Epithelial cell of umbilical artery (primary cell): ENCODE measurements around the gene OSTN. TPM values are rescaled to one million over a fixed set of nuclear protein-coding genes. Genes with fewer than 3 reads are reported as not detected.

ENCODE experiments used
- total RNA-seq: library from RNA; depleted of rRNA; stranded (reverse); fragments of >200 nt; gene quantifications from 2 replicates; pipeline ENCODE4 v1.2.3, GENCODE V29; 2014

OSTN gene, protein sequence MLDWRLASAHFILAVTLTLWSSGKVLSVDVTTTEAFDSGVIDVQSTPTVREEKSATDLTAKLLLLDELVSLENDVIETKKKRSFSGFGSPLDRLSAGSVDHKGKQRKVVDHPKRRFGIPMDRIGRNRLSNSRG
- under 0.01 and 0.15 TPM in 2 replicates for total RNA-seq

DNA sequence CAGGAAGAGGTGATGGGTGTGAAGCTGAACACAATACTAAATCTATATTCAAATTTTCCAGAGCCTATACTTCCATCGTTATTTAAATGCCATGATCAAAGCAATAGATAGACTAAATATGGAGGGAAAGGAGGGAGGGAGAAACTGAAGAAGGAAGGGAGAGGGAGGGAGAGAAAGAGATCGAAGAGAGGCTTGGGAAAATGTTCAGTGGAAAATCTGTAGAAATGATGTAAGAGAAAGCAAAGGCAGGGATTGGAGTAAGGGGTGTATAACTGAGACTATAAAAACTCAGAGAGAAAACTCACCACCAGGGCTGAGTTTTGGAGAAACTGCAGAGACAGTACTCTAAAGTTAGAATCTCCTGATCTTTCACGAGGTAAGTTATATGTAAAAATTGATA lies at the start of gene OSTN:
Gene OSTN (plus strand): TSS at position 310 of the 400 bp plus-strand sequence. CDS start 13,292 bp downstream, outside the sequence.

Other genes starting within 250 kb of the OSTN start
- 155 and 191 TPM in 2 replicates for gene CCDC50, start 130.2 kb downstream of the OSTN start, total RNA-seq
- under 0.01 and 0.46 TPM in 2 replicates for gene UTS2B, start 131.3 kb downstream of the OSTN start, total RNA-seq